Daoy (cell line): ENCODE data around the gene AMOTL1. TPM values are rescaled to one million over a fixed set of nuclear protein-coding genes. Genes with fewer than 3 reads are reported as not detected.
"Not testable (repeated sequence)": the region's sequence is repeated elsewhere in the genome, so short reads cannot be mapped to it uniquely, and the experiment has no call there.

ENCODE experiments used
- DNase-seq: peaks from one replicate; pipeline ENCODE4 v3.0.0-alpha.2; 2015; ENCODE audit warnings: low read depth
- total RNA-seq: library from RNA; depleted of rRNA; stranded (reverse); fragments of >200 nt; shearing (Covaris generic); gene quantifications from 2 replicates; pipeline ENCODE4 v1.2.3, GENCODE V29; 2014

Gene AMOTL1
- total RNA-seq, 1 experiment from 2014 or later: 16.2 TPM

DNA sequence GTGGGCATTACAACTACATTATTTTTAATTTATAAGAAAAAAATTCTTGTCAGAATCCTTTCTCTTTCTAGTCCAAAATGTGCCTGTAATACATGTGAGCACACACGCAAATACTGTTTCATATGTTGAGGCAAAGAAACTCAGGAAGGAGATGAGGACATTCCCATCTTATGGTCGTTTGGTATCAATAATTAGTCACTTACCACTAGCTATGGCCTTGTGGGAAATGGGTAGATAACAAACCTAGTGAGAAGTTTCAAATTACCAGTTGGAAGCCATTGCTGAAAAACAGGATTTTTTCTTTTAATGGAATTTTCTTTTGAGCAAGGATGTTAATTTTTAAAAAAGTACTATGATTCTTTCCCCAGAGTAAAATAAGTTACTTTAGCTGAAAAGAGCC, 25.7 kb downstream of the AMOTL1 start:
- peak; percentile 69 for DNase-seq

- peak; percentile 92 for DNase-seq
These were observed 26.4 kb downstream of the AMOTL1 start for GRCh38 chr11:94794287-94795168.

DNA sequence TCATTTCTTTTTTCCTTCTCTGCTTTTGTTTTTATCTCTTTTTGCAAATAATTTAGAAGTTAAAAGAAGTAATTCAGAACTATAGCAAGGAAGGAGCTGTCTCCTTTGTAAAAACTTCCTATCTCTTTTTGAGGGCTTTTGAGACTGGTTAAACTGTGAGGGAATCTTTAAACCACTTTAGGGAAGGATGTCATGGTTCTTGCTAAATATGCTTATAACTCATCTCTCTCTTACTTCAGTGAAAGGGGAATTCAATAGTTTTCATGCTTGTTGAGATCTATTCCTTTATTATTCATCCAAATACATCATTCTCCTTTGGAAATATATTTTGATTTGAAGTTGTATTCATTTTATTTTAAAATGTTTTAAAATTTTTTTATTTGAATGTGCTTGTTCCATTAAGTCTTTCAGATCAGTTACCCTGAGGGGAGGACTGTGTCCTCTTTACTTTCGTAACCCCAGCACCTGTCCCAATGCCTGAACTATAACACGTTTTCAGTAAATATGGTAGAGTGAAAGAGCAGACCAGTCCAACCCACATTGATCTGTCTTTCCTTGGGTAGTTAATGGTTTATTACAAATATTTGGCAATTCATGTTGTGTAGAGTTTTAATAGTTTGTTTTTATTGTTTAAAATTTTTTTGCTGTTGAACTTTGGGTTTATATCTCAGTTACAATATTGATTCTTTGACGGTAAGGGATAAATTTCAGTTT, 27.5 kb downstream of the AMOTL1 start:
- DNase-seq: no peak

DNA sequence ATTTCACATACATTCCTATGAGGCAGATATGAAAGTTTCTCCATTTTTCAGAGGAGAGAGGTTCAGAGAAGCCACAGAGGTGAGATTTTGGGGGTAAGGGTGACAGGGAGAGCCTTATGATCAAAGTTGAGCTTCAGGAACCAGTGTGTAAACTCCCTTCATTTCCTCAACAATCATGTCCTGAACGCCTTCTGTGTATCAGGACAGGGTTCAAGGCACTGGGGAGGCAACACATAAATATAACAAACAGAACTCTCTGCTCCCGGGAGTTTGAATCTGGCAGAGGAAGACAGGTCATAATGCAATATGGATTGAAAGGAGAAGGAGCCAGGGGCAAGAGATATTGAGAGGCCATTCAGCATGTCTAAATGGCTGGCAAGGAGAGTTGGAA, 28.0 kb downstream of the AMOTL1 start:
- DNase-seq: no peak

- no peak for DNase-seq
These were observed 28.7 kb downstream of the AMOTL1 start for GRCh38 chr11:94796863-94797262.

GRCh38 chr11:94799726-94800125, 31.6 kb downstream of the AMOTL1 start:
- DNase-seq: no peak

DNA sequence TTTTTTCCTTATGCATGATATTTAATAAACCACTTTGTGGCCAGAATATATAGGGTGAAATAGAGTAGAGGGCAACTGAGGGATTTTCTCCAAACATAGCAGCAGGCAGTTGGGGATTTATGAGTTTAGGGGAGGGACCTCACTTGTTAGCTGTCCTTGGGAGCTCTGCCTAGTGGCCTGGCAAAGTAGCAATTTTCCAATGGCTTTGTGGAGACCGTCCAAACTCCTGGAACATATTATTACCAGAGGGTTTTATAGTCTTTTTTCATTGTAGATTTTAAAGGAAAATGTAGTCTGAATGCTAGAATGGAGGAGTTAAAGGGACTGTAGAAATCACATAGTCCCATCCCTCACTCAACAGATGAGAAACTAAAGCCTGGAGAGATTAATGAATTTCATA, 32.3 kb downstream of the AMOTL1 start:
- DNase-seq: no peak

GRCh38 chr11:94801866-94802460, 33.8 kb downstream of the AMOTL1 start:
- DNase-seq: no peak

- DNase-seq: no peak
These were observed 34.3 kb downstream of the AMOTL1 start for GRCh38 chr11:94802501-94802900.

- DNase-seq: no peak
These were observed 35.3 kb downstream of the AMOTL1 start for GRCh38 chr11:94803491-94803890.

- DNase-seq: no peak
These were observed 36.7 kb downstream of the AMOTL1 start for GRCh38 chr11:94804874-94805273.

DNA sequence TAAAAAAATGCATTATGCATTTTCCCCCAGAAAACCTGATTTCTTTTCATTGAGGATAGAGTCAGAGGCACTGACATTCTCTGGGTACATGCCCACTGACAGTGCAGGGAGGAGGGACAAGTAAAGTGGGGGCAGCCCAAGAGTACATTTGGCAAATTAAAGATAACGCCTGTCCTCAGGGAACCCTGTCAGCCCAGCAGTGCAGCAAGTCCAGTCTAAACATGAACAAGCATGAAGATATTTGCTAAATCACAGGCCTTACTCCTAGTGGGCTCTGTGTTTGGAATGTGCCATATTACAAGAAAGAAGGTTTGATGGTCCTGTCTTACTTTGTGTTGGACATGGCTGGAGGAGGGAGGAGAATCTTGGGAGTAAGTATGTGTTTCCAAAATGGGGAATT, 37.9 kb downstream of the AMOTL1 start:
- DNase-seq: no peak

DNA sequence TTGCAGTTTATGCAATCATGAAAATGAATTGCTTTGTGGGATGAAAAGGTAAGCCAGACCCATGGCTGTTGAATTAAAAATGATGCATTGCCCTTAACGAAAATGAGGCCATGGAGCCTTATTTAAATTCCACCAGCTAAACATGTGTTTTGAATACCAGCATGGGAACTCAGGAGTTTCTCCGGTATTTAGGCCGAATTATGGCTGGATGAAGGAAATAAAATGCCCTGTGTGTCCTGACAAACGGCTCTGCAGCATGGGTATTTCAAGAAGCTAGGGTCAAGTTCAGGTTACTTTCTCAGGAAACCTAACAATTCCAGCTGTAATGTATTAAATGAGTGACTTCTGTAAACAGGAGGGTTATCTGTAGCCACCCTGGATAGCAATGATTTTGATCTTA, 38.3 kb downstream of the AMOTL1 start:
- DNase-seq: no peak

DNA sequence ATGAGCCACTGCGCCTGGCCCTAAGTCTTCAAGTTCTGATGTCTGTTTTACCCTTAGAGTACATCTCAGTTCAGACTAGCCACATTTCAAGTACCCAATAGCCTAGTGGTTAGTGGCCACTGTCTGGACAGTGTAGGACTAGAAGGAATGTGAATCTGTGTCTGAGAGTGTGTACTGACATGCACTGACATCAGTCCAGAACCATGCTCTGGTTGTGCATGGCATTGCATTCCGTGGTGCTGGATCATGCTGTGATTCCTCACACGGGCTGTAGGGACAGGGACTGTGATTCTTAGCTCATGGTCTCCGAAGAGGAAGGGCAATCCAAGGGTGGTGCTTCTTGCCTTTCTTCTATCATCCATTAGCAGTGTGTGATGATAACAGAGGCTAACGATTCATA, 41.1 kb downstream of the AMOTL1 start:
- DNase-seq: no peak

DNA sequence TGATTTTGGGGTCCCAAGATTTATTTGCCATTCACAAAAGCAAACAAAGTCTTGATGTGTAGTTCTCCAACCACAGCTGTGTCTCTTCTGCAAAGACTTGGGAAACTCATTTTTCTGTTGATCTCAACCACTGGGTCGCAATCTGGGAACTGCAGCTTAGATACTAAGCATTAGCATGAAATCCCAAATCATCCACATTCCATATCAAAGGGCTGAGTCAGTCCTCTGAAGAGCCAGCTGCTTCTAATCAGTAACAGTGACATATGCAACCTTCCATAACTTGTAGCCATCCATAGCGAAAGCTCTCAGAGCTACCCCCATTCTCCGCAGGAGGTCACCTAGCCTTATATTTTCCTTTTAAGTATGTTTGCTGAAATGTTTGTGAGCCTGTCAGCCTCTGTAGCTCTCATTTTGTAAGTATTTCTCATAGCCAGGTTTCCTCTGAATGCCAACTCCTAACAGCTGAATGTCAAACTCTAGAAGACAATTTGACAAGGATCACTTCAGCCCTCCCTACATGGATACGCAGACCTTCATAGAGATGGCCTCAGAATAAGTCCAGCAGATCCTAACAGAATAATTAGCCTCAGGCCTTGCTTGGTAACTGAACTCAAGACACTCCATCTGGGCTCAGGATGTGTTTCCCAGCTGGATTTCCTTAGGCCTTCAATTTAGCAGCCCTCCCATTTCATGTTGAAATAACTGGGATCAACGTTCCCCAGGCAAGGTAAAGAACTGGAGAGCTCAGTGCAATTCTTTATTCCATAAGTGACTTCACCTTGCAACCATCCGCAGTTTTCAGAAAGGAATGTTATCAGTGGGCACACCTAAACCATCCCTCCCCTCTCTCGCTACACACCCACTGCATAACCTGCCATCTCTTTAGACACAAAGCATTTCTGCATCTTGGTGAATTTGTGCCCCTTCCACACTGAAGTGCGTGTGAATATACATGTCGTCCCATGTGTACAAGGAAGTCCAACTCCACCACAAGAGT, 44.9 kb downstream of the AMOTL1 start:
- DNase-seq: not testable (repeated sequence)

DNA sequence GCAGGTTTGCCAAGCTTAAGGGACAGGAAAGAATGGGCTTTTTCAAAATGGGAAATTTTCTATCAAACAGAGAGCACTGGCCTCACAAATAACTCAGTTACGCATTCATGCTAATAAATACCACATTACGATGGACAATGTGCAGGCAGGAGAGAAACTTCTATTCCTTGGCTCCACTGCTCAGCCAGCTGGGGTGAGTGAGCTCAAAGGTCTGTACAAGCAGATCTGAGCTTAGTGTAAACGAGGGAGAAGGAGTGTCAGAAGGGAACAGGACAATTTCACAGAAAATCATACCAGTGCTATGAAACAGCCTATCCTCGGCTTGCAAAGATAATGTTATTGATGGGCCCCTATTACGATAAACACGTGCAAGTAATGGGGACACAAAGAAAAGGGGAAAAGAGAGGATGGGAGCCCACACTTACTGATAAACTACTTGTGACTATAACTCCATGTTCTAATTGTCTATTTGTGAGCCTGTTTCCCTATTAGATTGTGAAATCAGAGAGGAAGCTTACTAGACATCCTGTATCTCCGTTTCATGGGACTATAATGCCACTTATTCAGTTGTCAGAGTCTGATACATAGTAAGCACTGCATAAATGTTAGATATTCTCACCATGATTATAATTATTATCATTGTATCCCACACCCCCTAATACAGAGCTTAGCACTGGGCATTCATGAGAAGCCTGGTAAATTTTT, 46.3 kb downstream of the AMOTL1 start:
- no peak for DNase-seq

DNA sequence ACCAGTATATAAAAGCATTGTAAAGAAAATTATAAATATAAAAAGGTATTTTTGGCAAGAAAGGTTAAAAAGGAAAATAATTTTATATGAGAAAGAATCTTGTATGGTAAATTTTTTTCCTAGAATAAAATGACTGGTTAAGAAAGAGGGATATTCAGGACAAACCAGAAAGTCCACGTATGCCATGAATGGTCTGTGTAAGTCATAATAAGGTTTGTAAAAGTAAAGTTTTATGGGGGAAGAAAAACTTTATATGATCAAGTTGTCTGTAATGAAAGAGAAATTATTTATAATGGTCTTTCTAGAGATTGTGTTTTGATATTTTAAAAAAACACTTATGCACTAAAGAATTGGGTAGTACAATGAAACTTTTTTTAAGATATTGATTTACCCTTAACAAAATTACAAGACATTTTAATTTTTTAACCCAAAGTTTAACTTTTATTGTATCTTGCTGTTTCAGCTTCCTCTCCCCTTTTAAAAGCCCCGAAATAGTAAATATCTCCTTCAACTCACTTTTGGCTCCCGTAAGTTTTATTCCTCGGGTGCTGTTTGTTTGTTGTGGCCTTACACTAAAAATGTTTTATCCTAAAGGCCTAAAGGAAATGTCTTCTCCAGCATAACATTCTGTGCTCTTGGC, 47.7 kb downstream of the AMOTL1 start:
- no peak for DNase-seq

- DNase-seq: no peak
These were observed 52.3 kb downstream of the AMOTL1 start for GRCh38 chr11:94820480-94820879.

DNA sequence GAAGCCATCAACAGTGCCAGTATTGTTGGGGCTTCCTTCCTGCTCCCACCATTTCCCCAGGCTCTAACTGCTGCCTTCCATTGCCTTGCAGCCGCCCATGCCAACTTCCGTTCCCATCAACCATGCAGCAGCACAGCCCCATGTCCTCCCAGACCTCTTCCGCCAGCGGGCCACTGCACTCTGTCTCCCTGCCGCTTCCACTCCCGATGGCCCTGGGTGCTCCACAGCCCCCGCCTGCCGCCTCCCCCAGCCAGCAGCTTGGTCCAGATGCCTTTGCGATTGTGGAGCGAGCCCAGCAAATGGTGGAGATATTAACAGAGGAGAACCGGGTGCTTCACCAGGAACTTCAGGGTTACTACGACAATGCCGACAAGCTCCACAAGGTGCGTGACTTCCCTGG, 53.3 kb downstream of the AMOTL1 start:
- no peak for DNase-seq

- DNase-seq: no peak
These were observed 53.9 kb downstream of the AMOTL1 start for GRCh38 chr11:94822080-94822479.
